NCI-H524 (cell line): Measurements from ENCODE around the gene GMNC.
"Not testable (repeated sequence)": the region's sequence is repeated elsewhere in the genome, so short reads cannot be mapped to it uniquely, and the experiment has no call there.

ENCODE experiments used
- DNase-seq, 2 experiments: peaks; one replicate each; lab custom pipeline; 2025; lab: John Stamatoyannopoulos, UW

GMNC gene, protein sequence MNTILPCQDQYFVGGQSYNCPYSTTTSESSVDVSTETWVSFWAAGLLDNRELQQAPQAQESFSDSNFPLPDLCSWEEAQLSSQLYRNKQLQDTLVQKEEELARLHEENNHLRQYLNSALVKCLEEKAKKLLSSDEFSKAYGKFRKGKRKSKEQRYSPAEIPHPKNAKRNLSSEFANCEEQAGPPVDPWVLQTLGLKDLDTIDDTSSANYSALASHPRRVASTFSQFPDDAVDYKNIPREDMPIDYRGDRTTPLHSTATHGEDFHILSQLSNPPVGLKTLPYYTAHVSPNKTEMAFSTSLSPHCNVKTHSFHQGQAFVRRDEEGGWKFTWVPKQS

DNA sequence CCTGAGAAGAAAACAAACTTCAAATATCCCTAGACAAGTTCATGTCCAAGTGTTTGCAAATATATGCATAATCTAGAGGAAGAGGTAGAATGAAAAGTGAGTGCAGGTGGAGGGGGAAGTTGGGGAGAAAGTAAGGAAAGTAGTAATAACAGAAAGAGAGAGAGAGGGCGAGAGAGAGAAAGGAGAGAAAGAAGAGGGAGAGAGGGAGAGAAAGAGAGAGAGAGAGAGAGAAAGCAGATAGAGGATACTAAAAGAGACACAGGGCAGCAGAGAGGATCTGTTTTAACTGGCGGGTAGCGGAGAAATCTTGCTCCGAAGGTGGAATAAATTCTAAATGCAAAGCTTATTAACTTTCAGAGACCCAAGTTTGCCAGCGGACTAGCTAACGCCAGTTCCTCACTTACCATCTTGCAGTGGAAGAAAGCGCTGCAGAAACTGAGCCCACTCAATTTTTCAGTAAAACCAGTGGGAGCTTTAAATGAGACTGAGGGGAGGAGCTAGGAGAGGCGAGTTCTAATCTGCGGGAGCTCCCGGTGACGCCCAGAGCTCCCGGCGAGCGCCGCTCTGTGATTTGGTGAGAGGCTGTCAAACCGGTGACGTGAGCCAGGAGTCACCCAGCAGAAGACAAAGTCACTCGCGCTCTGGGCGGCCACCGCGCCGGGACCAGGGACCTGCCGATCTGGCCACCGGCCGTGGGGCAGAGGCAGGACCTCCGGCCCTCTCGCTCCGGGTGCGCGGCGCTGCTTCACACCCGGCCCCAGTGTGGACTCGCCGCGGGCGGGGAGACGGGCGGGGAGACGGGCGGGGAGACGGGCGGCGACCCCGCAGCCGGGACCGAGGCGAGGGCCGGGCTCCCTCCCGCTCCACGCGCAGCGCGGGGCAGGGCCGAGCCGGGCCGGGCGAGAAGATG is at the start of gene GMNC:
GMNC (minus strand) TSS at position 486 of the 910 bp plus-strand sequence; CDS start at position 407, 79 bp downstream.
- DNase-seq, result peak; percentile 79 to 83

DNA sequence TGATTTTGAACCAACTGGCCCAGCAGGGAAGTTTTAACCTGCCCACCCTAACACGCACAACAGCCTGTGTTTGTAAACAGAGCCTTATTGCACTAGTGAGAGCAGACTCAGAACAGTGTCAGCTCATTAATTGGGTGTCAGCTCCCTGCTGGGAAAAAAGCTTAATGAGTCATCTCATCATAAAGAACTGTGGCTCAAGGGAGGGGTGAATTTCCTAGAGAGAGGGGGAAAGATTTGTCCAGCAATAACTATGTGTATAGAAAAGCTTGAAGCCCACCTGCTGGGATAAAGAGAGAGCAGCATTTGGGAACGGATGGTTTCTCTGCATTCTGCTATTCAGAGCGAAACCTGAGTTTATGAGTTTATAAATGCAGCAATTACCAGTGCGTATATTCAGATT is 48.9 kb upstream of the GMNC start:
- DNase-seq, result peak; percentile 97

DNA sequence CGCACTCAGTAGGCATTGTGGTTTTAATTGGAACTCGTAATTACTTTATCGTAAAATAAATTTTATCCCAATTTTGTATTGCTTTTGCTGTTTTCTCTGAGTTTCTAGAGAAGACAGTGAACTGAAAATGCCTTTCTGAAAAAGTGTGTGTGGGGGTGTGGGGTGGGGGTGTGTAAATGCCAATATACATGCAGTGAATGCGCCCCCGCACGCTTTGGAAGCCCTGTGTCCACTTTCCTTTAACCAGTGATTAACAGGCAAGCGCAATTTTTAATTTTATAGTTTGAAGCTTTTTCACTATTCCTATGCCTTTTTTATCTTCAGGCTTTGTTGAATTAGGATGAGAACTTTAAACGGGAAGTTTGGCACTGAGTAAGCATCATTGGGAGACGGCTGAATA is 47.4 kb upstream of the GMNC start:
- DNase-seq, result no peak

DNA sequence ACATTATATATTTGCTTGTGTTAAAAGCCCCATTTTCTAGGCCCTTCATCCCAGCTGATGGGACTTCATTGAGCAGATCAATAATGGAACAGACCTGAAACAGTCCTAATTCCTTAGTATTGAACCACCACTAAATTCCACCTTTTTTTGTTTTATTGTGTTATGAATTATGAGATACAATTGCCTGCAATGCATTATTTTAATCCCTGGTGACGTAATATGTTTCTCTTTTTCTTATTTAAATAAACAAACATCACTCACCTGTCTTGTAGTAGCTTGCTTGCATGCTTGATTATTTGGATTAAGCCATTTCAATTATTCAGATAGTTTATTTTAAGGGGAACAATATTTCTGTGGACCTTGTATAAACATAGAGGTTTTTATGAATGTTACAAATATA is 40.7 kb upstream of the GMNC start:
- DNase-seq, result no peak

DNA sequence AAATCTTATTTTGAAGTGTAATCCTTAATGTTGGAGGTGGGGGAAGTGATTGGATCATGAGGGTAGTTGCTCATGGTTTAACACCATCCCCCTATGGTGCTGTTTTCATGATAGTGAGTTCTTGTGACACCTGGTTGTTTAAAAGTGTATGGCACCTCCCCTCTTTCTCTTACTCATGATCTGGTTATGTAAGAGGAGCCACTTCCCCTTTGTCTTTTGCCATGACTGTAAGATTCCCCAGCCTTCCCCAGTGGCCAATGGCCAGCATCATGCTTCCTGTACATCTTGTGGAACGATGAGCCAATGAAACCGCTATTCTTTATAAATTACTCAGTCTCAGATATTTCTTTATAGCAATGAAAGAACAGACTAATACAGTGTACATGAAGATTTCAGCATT is 39.8 kb upstream of the GMNC start:
- DNase-seq, result no peak

DNA sequence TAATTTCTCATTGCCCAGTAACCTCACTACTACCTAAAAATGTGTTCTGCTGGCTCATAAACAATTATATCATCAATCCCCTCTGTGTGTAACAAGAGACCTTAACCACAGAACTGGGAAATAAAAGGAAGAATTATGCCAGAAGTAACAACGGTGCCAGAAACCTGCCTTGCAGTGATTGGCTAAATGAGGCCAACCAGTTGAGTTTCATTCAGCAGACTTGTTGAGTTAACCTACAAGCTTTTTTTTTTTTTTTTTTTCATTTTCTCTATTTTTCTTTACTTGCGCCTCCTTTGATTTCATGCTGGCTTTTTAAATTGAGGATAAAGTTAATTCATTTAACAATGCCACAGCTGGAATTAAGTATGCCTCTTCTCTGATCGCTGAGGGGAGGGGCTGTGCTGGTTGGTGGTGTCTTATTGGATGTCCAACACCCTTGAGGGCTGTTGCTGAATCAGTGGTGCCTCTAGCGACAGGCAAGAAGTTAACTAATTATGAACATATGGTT is 30.0 kb upstream of the GMNC start:
- DNase-seq, result peak; percentile 43 to 44

DNA sequence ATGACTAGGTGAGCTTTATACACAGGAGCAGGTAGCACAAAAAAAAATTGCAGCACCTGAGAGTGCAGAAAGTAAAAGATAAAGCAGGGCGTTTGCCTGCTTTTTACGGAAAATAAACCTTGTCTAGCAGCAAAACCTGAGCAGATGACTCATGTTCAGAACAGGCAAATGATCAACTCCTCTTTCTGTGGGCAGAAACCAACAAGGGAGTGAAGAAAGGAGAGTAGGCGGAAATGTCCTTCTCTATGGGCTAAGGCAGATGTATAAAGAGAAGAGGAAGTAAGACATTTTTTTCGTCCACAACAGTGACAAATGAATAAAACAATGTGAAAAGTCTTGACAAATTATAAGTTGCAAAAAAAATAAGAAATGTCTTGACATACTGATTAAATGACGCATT is 24.5 kb upstream of the GMNC start:
- DNase-seq, result no peak

DNA sequence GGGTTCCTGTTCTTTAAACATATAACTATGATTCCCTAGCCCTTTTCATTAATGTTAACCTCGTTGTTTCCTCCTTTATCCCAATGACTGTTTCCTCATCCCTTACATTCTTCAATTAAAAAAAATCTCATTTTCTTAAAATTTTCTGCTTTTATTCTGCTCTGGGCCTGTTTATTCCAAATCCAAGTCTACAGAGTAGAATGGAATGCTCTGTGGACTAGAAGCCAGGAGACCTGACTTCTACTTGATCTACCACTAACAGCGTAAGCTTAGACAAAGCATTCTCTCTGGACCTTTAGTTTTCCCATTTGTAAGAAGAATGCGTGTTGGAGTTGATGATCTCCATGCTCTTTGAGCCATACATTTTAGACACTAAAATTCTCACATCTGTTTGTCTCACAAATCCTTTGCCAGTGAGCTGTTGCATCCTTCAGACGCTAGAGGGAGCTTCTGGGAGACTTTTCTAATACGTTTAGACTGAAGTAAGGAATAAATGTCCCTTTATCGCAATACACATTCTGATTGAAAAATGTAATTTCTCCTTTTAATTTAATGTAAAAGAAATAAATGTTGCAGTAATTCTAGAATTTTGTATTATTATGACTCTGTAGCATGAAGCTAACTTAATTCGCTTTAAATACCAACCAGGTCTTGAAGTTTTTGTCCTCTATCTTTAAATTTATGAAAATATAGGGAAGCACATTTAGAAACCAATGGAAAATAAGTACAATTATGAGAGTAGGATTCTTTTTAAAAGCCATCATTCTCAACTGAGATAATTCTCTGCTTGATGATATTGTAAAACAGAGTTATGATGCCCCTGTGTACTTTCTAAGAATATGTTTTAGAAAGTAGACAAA is 21.7 kb upstream of the GMNC start:
- DNase-seq, result peak; percentile 67 to 91

DNA sequence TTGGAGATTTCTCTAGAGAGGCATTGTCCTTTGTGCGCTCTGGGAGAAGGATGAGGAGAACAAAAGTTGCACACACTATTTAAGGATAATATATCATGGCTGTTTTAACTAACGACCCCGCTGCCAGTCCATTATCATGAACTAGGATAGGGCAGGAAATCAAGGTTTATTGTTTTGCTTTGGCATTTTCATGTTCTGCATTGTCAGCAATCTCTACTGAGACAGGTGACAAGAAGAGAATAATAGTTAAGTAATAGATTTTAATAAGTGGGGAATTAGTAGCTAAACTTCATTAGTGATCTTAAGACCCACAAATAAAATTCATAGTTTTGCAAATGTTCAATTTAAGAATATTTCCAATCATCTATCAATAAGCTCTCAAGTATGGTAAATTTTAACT is 20.6 kb upstream of the GMNC start:
- no peak for DNase-seq

DNA sequence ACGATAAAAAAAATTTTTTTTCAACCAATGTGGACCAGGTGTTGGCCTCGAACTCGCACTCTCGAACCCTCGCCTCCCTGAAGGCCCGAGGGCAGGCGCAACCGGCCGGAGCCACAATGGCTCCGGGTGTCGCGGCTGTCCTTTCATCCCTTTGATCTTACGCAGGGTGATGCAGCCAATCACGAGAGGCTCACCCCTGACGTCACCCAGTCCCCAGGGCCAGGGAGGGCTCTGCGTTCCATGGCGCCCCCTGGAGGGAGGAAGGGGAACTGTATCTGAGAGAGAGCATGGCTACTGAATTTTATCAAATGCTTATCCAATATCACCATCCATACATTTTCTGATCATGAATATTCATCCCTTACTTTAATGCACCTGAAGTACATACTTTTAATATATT is 15.4 kb upstream of the GMNC start:
- DNase-seq, result no peak

DNA sequence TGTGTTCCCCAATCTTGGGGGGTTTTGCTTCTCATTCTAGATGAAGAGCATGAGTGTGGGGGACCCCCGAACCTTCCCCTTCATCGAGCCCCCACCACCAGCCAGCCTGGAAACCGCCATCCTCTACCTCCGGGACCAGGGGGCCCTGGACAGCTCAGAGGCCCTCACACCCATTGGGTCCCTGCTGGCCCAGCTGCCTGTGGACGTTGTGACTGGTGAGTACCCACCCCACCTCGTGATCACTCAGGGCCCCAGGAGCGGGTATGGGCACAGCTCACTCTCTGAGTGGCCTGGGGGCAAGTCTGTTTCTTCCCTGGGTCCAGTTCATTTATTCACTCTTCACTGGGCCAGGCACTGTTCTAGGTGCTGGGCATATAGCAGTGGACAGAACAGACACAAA is 13.9 kb upstream of the GMNC start:
- not testable (repeated sequence) for DNase-seq

DNA sequence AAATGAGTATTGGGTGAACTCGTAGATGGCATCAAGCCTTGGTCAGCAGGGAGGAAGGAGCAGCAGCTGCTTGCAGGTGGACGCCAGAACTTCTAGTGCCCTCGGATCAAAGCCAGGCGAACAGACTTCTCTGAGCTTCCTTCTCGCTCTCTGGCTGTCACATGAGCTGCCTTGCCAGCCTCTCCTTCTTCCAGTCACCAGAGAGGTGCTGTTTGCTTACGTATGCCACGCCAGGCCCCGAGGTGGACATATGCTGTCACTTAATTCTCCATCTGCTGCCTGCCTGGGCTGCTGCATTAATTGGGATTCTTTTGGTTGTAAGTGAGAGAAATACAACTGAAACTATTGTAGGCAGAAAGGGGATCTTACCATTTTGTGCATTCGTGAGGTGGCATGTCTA is 12.6 kb upstream of the GMNC start:
- peak; percentile 85 to 91 for DNase-seq

DNA sequence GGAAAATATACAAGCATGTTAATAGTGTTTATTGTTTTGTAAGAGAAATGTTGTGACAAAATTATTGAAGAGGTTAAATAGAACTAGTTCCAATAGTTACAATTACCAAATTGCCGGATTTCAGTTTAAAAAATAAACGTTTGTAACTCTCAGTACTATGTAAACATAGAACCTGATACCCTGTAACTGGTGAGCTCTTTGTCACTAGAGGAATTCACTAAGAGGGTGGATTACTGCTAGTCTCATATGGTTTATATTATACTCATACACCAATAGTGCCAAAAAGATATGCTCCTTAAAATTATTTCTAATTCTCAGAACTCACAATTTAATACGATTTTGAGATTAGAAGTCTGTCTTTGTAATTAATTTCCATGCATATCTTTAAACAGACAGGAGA is 7.6 kb upstream of the GMNC start:
- no peak for DNase-seq

DNA sequence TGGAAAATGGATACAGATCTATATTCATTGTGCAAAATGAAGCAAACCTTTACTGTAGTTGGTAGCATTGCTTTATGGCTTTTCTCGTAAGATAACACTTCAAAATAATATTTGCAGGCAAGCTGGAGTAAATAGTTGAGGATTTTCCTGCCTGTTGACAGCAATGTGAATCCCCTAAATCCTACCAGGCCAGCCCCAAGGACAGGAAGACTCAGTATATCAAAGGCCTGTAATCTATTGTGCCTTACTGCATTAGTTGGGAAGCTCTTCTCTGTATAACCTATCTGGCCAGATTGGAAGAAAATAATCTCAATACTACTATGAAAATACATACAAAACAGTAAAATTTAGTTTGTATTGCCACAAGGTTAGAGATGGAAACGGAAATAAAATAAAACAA is 4.6 kb upstream of the GMNC start:
- DNase-seq, result no peak

DNA sequence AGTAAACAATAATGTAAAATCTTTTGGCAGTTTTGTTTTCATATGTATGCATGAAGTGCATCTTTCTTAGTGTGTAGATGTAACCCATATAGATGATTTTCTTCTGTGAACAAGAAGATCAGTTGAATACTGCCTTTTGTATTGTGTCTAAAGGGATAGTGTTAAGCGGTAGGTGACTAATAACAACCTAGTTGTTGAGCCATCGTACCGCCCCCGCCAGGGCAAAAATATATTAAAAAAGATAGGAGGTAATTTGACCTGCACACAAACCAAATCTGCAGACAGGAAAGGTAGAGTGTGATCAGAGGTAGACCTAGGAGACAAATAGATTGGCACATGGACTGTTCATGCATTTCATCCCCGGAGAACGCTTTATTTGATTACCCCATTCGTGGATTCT is 3.3 kb upstream of the GMNC start:
- no peak for DNase-seq

DNA sequence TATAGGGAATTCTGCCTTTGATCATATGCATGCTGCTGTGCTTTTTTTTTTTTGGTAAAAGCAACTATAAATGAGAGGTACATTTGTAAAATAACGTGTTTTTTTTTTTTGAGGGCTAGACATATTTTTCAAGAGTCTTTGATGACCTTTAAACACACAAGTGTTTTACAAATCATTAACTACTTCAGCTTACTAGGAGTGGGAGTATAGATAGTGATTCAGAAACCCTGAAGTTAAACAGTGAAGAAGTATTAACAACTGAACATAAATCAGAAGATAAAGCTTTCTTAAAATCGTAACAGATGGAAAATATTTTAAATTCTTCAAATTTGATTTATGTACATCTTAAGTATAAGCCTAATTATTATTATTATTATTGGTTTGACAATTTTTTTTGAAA is 2.9 kb upstream of the GMNC start:
- DNase-seq, result no peak

DNA sequence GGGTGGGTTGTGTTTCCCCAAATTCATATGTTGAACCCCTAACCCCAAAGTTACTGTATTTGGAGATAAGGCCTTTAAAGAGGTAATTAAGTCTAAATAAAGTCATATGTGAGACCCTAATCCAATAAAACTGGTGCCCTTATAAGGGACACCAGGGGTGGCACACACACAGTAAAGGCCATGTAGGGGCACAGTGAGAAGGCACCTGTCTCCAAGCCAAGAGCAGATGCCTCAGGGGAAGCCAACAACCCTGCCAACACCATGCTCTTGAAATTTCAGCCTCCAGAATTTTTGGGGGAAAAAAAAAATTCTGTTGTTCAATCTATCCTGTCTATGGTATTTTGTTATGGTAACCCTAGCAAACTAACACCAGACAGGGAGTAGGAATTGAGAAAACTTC is 1.5 kb upstream of the GMNC start:
- DNase-seq, result no peak

DNA sequence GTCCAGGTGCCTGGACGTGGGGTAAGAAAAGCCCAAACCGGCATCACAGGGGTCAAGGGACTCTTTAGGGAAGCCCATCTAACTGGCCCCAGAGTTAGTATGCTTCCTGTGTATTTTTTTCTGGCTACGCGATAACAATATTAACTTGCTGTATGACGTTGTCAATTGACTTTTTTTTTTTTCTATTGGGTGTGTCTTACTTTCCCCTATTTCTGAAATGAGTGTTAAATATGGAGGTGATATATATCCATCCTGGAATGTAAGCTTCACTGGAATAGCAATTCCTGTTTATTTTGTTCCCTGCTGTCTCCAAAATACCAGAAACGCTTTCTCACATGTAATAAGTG is 598 bp upstream of the GMNC start:
- DNase-seq, result no peak

DNA sequence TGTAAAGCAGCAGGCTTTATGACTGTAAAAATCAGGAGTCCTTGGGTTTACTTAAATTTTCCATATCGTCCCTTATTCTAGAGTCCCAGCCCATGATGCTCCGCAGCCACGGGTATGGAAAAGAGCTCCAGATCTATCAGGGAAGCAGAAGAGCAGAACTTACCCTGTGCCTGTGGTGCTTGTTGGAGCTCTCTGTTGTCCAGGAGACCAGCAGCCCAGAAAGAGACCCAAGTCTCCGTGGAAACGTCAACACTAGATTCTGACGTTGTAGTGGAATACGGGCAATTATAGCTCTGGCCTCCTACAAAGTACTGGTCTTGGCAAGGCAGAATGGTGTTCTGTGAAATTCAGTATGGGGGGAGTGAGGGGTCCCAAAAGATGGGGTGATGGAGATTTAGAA is 2.0 kb downstream of the GMNC start:
- no peak for DNase-seq

DNA sequence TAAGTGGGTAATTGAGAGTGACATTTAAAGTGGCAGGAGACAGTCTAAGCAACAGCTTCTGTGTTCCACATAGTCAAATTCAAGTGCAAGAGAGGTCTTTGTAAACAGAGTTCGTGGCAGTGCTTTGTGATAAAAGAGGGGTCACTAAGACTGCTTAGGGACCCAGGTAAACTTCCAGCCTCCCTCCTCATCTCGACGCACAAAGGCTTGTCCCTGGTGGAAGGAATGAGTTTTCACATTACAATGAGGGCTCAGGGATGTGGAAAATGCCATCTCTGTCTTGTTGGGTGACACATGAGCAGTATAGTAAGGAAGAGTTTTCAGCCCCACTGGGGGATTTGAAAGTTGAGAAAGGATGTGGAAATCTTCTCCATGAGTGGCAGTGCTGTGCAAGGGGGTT is 7.3 kb downstream of the GMNC start:
- no peak for DNase-seq

DNA sequence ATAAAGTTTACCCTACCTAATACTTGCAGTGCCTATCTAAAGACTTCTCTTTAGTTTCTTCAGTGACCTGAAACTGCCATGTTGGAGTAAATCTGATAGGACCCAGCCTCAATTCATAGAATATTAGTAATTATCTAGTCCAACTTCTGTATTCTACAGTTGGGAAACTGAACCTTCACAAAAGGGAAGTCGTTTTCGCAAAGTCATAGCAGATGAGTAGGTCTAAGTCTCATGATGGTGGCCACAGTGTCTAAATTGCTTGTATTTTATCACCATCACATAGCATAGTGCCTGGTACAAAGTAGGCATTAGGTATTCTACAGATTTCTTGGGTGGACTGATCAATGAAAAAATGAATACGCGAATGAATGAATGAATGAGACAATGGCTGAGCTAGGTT is 8.4 kb downstream of the GMNC start:
- no peak for DNase-seq

DNA sequence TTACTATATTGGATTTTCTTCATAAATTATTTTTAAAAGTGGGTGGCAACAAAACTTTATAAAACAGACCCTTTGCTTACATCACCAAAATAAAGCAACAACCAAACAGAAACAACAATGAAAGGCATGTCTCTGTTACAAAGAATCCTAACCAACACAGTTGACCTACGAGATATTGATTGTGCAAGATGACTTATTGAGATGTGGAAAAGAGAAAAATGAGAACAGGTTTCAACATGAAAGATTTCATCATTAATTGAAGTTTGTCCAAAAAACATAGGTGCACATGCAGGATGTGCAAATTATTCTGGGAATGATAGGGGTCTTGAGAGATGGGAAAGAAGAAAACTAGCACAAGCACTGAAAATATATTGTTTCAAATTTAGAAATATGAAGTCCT is 9.0 kb downstream of the GMNC start:
- no peak for DNase-seq
